ENCODE results near the gene UST. TPM values are rescaled to one million over a fixed set of nuclear protein-coding genes. Genes with fewer than 3 reads are reported as not detected.
A peak's percentile ranks its signal among the peaks of the same experiment; 100 is the strongest.

UST gene
- total RNA-seq, 2 donors from 2014 or later = 15.3 to 16.3 TPM

GRCh38 chr6:148794797-148795196 lies 48.0 kb downstream of the UST start:
- Histone ChIP-seq H3K27me3 (ENCODE audit: control insufficient read depth, insufficient read depth, low read length, poor library complexity, severe bottlenecking) (no peaks in the 10 kb centered on the region), H3K4me1 (ENCODE audit: control insufficient read depth, insufficient read depth, low read length) (no peaks in the 10 kb centered on the region), H3K27ac (ENCODE audit: low read depth, low read length) (no peak overlapping the region), H3K36me3 (ENCODE audit: control insufficient read depth, insufficient read depth, low read length) (peaks cover 4% of the 10 kb centered on the region), H3K9ac (ENCODE audit: extremely low read depth, low read length, poor library complexity, severe bottlenecking) (no peak overlapping the region), H3K9me3 (ENCODE audit: control insufficient read depth, low read length) (peaks cover 11% of the 10 kb centered on the region), H3K4me3 (ENCODE audit: low read length) (no peak overlapping the region)
- no peak for DNase-seq
- Mint-ChIP-seq H3K36me3 (ENCODE audit: low read depth) (peaks cover 14% of the 10 kb centered on the region), H3K27ac (peak overlapping the region; percentile 31), H3K4me1 (peaks cover 40% of the 10 kb centered on the region), H3K9me3 (peaks cover 13% of the 10 kb centered on the region), H3K27me3 (ENCODE audit: insufficient read depth) (no peaks in the 10 kb centered on the region), H3K4me3 (no peak overlapping the region)
- no peak for TF ChIP-seq CTCF (conservative IDR thresholded peaks at IDR 0.05)
- WGBS, 2 experiments (ENCODE audit: insufficient coverage in 1 of 2, insufficient read length in 1 of 2) = 80 to 82% methylated on average over 4 of the region's 4 CpGs

GRCh38 chr6:148795563-148795962 lies 48.7 kb downstream of the UST start:
- 97% methylated on average over 3 of the region's 6 CpGs; no CpG with 5 or more reads in 1 of the 2 experiments for WGBS, 2 experiments (ENCODE audit: insufficient coverage in 1 of 2, insufficient read length in 1 of 2)
- Mint-ChIP-seq H3K9me3 (peaks cover 13% of the 10 kb centered on the region), H3K4me1 (peaks cover 40% of the 10 kb centered on the region), H3K4me3 (no peak overlapping the region), H3K36me3 (ENCODE audit: low read depth) (peaks cover 14% of the 10 kb centered on the region), H3K27ac (no peak overlapping the region), H3K27me3 (ENCODE audit: insufficient read depth) (no peaks in the 10 kb centered on the region)
- H3K27ac ChIP-seq (ENCODE audit: low read depth, low read length) = no peak overlapping the region
- H3K9ac ChIP-seq (ENCODE audit: extremely low read depth, low read length, poor library complexity, severe bottlenecking) = no peak overlapping the region
- TF ChIP-seq CTCF (conservative IDR thresholded peaks at IDR 0.05) = no peak
- no peak overlapping the region for H3K4me3 ChIP-seq (ENCODE audit: low read length)
- no peaks in the 10 kb centered on the region for H3K4me1 ChIP-seq (ENCODE audit: control insufficient read depth, insufficient read depth, low read length)
- H3K27me3 ChIP-seq (ENCODE audit: control insufficient read depth, insufficient read depth, low read length, poor library complexity, severe bottlenecking) = no peaks in the 10 kb centered on the region
- peaks cover 11% of the 10 kb centered on the region for H3K9me3 ChIP-seq (ENCODE audit: control insufficient read depth, low read length)
- peaks cover 4% of the 10 kb centered on the region for H3K36me3 ChIP-seq (ENCODE audit: control insufficient read depth, insufficient read depth, low read length)
- DNase-seq = no peak

- Mint-ChIP-seq H3K4me3 (no peak overlapping the region), H3K36me3 (ENCODE audit: low read depth) (peaks cover 3% of the 10 kb centered on the region), H3K4me1 (peaks cover 37% of the 10 kb centered on the region), H3K27me3 (ENCODE audit: insufficient read depth) (no peaks in the 10 kb centered on the region), H3K27ac (no peak overlapping the region), H3K9me3 (peaks cover under 1% of the 10 kb centered on the region)
- Histone ChIP-seq H3K9ac (ENCODE audit: extremely low read depth, low read length, poor library complexity, severe bottlenecking) (no peak overlapping the region), H3K4me3 (ENCODE audit: low read length) (no peak overlapping the region), H3K27ac (ENCODE audit: low read depth, low read length) (no peak overlapping the region), H3K9me3 (ENCODE audit: control insufficient read depth, low read length) (no peaks in the 10 kb centered on the region), H3K27me3 (ENCODE audit: control insufficient read depth, insufficient read depth, low read length, poor library complexity, severe bottlenecking) (no peaks in the 10 kb centered on the region), H3K36me3 (ENCODE audit: control insufficient read depth, insufficient read depth, low read length) (no peaks in the 10 kb centered on the region), H3K4me1 (ENCODE audit: control insufficient read depth, insufficient read depth, low read length) (no peaks in the 10 kb centered on the region)
- no peak for TF ChIP-seq CTCF (conservative IDR thresholded peaks at IDR 0.05)
- WGBS, 2 experiments (ENCODE audit: insufficient coverage in 1 of 2, insufficient read length in 1 of 2) = 81 to 91% methylated on average over 1 to 2 of the region's 3 CpGs
- no peak for DNase-seq
These were observed 52.8 kb downstream of the UST start for GRCh38 chr6:148799647-148800046.
